HG02970 (cell line): Measurements from ENCODE around the gene LARP1B.
"Not testable (repeated sequence)": the region's sequence is repeated elsewhere in the genome, so short reads cannot be mapped to it uniquely, and the experiment has no call there.

Experiments used
- ATAC-seq: cut with Tn5 transposase; IDR thresholded peaks from one replicate; pipeline ENCODE4 v1.9.1; 2021; ENCODE audit warnings: mild to moderate bottlenecking, moderate library complexity, moderate number of reproducible peaks; ENCODE audit not compliant: unreplicated experiment, low FRiP score

Gene LARP1B

DNA sequence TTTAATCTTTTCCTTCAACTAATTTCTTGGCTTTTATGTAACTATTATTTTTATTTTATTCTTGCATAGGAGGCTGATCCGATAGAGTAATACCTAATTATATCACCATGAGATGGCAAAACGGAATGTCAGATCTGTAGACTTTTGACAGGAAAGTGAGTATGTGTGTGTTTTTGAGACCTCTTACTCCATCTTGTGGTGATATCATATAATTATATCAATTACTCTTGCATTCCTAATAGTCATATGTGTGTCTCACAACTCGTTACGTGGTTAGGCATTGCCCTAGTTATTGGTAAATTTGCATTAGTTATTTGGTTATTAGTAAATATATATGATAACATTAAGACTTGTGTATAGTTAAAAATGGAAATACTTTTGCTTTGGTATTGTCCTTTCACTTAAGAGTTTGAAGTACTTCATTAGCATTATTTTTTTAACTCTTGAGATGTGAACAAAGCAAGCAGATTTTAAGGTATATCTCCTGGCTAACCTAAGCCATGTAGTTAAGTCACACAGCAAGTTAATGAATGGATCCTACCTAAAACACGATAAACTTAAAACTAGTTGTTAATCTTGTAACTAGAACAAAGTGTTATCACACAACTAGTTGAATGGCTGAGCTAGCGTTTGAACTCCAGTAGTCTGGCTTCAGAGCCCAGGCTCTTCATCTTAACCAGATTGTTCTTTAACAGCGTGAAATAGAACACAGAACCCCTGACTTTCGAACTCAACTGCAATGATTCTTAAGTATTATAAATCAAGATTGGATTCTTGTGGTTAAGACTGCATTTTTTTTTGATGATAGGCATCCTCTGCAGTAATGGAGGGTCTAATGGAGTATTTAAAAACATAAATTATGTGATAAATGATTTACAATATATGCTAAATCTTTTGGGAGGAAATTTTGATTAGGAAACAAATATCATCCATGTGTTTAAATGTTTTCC lies 159.4 kb downstream of the LARP1B start:
- no peak for ATAC-seq

DNA sequence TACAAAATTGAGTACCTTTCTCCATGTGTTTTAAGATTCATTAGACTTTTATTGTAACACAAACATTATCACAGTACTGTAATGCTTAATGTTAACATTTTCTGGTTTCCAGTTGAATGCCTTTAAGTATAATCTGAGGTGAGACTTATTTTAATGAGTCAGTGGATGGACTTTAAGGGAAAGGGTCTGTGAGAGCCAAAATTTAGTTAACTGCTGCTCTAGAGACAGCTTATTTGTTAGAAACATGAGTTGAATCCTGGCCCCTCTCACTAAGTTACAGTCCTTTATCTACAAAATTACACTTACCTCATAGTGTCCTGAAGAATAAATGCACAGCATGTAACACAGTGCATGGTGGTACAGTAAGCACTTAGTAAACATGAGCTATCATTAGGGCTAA lies 160.5 kb downstream of the LARP1B start:
- ATAC-seq: no peak

DNA sequence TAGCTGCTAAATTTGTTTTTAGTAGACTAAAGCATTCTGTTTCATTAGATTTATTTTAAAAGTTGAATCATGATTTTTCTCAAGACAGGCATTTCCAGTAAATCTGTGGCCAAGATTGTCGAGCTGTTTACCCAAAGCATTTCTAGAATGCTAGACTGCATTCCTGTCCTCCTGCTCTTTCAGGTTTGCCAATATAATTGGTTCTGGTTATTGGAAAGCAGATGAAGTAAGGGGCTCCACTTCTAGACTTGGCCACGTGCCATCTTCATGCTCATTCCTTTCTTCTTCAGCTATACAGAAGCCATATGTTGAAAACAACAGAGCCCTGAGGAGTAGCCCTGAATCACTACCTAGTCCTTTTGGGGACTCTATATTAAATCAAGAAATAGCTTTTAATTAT lies 164.0 kb downstream of the LARP1B start:
- ATAC-seq: no peak

DNA sequence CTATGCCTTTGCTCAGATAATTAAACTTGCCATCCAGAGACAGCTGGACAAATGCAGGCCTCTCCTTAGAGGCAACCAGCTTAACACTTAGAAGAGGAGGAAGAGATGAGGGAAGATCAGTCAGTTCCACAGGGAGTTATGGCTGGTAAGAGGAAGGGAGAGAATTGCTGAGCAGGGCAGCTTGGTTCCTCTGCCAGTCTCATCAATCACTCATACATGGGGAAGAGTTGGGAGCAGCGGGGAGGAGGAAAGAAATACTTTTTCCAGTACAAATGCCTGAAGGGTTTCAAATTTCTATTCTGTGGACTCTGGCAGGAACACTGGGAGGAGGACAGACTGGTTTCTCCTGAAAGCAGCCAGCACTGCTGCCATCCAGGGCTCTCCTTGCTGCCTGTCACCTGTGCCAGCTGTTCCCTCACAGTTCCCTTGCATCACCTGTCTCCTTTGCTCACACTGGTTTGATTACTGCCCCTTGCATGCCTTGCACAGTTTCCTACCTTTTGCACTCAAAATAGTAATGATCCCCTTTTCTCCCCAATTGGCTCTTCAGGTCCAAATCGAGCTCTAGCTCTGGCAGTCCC lies 167.0 kb downstream of the LARP1B start:
- no peak for ATAC-seq

DNA sequence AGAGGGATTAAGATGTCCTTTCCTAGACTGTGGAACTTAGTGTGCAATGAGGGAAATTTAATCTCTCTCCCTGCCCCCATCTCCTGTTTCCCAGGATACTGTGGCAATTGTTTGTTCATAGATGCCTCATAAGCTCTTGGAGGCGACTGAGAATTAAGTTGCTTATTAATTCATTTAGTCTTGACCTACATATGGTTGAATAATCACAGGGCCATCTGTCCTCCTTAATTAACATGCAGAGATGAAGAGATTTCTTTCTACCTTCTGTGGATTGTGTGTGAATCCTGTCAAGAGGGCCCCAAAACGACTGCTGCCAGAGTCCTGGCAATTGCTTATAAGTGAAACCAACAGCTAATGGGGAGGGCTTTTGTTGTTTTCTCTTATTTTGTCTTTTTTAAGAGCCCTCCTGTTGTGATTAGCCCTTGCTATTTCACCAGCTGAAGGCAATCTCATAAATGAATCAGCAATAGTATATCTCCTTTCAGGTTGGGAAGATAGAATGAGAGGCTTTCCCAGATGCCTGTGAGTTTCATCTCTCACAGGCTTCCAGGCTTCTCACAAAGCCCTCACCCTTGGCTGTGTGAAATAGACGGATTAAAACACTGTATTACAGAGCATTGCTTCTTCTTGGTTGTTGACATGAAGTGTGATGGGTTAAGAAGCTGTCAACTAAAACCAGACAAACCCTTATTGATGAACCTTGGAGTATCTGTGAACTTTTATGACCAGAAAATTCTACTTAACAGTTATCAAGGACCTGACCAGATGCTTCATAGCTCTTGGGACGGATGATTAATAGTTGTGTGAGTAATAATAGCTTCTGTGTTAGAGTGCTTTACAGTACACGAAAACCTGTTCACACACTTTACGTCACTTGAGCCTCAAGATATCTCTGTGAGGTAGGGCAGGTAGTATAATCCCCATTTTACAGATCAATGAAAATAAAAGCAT lies 168.0 kb downstream of the LARP1B start:
- ATAC-seq: no peak

DNA sequence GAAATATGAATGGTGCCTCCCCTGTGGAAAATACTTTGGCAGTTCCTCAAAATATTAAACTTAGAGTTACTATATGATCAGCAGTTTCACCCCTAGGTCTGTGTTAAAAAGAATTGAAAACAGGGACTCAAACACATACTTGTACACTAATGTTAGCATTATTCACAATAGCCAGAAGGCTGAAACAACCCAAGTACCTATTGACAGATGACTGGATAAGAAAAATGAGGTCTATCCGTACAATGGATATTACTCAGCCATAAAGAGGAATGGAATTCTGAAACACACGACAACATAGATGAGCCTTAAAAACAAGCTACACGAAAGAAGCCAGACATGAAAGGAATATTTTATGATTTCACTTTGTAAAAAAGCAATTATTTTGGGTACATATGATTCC lies 171.6 kb downstream of the LARP1B start:
- ATAC-seq: no peak

DNA sequence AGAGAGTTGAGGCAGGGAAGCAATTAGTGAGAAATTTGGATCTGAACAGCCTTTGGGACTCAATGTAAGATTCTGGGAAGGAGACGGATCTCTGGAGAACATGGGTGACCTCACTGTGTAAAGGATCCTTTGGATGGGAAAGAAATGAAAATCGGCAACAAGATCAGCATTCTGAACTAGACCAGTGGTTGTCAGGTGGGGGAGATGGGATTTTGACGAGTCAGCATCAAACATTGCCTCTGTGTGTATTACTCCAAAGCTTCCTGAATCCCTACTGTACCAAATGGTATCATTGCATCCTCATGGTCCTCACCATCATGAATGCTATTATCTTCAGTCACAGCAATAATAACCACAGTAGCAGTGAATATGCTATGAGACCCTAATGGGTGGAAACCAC lies 173.7 kb downstream of the LARP1B start:
- no peak for ATAC-seq

DNA sequence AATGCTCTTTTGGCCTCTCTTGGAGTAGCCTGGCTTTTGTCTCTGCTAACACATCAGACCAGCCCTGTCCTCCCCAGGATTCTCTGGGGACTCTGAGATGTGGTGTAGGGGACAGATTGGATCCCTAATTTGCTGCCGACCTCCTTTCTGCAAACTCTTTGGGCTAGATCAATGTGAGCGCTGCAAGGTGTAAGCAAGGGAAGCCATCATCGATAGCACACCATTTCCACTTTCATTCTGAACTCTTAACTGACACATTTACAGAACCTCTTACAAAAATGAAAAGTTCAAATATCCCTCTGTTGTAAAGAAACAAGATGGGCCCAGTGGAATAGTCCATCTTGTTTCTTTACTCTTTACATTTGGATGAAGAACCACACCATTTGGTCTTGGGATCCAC lies 179.9 kb downstream of the LARP1B start:
- no peak for ATAC-seq

DNA sequence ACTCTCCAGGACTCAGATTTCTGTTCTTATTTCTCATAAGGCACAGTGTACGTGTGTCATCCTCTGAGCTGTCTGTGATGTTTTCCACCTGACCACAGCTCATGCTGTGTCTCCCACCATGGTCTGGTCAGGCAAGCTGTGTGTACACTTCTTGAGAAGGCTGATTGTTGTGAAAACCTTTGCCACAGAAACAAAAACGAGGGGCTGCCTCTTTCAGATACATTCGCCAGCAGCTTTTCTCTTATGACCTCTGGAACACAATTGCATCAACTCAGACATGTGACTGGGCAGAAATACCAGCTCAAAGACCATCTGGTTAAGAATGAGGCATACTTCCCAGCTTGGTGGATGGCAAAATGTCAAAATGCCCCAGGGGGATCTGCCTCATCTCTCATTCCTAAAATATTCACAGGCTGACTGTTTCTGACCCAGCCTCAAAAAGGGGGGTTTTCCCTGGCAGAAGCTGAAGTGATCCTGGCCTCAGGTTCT lies 180.4 kb downstream of the LARP1B start:
- no peak for ATAC-seq

DNA sequence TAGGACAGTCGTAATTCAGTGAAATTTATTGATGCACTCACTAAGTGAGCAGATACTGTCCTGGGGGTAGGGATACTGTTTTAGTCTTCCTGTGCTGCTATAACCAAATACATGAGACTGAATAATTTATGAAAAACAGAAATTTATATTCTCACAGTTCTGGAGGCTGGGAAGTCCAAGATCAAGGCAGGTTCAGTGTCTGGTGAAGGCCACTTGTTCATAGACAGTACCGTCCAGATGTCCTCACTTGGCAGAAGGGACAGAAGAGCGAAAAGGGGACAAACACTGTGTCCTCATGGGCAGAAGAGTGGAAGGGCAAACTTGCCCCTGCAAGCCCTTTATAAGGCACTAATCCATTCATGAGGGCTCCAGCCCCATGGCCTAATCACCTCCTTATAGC lies 180.9 kb downstream of the LARP1B start:
- ATAC-seq: no peak

DNA sequence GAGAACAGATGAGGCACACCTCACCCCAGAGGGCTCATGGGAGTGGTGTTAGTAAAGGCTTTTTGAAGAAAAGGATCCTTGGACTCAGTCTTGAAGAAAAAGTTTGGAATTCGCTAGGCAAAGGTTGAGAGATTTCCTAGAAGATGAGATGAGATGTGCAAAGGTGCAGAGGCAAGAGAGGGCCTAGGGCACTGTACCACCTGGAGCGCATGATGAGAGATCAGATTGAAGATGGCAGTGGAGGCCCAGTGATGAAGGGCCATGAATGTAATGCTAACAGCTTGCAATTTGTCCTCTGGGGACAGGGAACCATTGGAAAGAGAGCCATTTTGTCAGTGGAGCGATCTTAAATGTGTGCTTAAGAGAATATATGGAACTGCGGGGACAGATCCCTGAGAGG lies 181.5 kb downstream of the LARP1B start:
- no peak for ATAC-seq

DNA sequence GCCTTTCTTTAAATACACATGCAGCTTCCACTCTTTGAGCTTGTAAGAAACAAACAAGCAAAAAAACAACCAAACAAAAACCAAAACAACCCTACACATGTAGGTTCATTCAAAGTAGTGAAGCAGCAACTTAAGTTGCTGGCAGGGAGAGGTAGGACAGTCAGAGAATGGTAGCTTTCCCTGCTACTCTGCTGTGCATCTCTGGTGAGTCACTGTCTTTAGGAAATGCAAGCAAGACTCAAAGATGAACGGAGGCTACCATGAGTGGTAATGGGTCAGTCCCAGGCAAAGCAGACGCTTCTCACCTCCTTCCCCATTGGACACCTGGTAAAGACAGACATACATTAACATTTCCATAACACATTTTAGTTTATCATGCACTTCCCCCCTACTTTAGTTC lies 183.3 kb downstream of the LARP1B start:
- ATAC-seq: no peak

DNA sequence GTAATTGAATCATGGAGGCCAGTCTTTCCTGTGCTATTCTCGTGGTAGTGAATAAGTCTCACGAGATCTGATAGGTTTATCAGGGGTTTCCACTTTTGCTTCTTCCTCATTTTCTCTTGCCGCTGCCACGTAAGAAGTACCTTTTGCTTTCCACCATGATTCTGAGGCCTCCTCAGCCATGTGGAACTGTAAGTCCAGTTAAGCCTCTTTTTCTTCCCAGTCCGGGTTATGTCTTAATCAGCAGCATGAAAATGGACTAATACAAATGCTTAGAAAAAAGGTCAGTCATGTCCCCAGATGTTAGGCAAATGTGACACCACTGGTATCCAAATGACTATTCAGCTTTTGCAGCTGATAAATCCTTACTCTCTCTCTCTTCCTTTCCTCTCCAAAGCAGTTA lies 184.3 kb downstream of the LARP1B start:
- not testable (repeated sequence) for ATAC-seq

DNA sequence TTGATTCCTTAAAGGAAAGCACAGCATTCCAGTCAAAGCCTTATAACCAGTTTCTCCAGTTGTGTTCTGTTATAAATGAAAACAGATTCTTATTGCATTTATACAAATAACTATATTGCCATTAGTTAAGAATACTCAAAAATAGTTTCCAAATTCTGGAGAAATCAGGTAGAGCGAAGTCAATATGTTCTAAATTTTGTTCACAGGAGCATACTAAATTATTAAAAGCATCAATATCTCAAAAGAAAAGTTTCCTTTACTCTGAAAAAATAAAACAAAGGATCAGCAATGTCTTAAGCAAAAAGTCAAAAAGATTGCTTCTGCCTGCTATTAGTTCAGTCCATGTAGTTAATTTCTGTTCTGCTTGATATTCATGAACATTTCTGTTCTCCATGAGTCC lies 186.8 kb downstream of the LARP1B start:
- no peak for ATAC-seq

DNA sequence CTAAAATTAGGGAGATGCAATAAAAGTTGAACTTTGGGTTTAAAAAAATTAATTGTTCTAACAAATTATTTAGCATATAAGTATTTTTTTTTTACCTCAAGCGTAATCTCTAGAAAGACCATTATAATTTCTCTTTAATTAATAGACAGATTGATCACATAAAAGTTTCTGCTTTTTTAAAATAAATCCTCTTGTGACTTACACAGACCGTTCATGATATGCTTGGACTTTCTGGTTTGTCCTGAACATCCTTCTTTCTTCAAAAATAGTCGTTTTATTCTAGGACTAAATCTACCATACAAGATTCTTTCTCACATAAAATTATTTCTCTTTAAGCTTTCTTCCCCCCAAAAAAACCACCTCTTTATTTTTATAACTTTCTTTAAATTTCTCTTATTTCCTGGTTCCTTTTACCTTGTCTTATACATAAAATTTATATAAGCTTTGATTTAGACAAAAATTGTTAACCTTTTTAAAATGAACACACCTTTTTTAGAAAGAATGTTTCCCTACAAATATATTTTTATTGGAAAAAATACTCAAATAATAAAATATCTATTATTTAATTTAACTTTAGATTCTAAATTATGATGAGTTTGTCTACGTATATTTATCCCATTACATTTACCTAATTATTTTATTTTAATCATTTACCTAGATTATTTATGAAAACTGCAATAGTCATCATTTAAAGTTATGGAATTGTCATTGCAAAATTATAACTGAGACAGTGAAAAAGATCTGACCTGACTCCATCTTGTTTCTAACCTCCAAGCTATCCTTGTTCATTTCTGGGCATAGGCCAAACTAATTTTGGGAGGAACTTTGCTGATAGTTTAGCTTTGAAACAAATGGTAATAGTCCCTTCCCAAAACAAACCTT lies 188.9 kb downstream of the LARP1B start:
- ATAC-seq: no peak

DNA sequence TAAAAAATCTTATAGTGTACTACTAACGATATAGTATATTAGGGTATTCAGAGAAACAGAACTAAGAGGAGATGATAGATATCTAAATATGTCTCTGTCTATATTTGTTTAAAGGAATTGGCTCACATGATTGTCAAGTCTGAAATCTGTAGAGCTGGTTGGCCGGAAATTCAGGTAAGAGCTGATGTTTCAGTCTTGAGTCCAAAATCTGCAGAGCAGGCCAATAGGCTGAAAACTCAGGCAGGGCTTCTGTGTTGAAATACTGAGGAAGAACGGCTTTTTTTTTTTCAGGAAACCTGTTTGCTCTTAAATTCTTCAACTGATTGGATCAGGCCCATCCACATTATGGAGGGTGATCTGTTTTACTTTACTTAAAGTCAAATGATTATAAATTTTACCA lies 194.8 kb downstream of the LARP1B start:
- ATAC-seq: no peak

DNA sequence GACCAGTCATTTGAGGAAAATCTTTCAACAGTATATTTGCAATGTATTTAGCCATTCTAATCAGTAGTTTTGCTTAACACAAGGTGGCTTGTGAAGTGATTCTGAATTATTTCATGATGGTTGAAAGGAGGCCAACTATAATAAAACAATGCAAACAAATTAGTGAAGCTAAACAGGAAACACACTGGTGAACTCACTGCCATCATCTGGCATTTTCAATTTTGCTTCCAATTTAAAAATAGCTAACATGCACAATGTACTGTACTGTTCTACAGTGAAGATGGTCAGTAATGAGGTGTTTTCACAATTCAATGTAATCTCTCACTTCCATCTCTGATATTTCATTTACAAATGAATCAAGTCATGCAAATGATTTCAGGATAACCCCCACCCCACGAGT lies 195.4 kb downstream of the LARP1B start:
- no peak for ATAC-seq

DNA sequence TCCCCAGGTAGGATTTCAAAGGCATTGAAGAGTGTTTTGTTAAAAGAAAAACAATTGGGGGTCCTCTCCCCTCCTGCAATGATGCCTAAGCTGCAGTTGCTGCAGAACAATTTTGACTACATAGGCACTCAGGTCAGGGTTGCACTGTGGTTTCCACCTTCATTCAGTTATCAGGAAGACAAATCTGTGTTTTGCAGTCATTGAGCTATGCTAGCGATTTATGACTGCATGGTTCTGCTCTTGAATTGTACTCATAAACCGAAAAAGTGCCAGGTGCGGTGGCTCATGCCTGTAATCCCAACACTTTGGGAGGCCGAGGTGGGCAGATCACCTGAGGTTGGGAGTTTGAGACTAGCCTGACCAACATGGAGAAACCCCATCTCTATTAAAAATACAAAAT lies 197.1 kb downstream of the LARP1B start:
- not testable (repeated sequence) for ATAC-seq

DNA sequence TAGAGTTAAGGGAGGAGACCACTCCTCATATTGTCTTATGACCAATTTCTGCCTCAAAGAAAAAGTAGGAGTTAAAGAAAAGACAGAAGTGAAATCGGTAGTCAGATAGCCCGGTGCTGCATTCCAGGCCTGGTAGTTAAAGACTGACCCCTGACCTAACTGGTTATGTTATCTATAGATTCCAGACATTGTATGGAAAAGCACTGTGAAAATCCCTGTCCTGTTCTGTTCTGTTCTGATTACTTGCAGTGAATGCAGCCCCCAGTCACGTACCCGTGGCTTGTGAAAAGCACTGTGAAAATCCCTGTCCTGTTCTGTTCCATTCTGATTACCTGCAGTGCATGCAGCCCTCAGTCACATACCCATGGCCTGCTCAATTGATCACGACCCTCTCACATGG lies 198.8 kb downstream of the LARP1B start:
- ATAC-seq: not testable (repeated sequence)
